H1 (cell line): Measurements from ENCODE around the gene SLC22A13. TPM values are rescaled to one million over a fixed set of nuclear protein-coding genes. Genes with fewer than 3 reads are reported as not detected.

Source experiments
- CTCF ChIP-seq, 3 experiments: IDR thresholded peaks; 1 replicate in 2 of 3; 2 replicates in 1 of 3; pipeline versions ENCODE4 v1.5.1 to v1.6.1; 2011; ENCODE audit warnings: low read length in 3 of 3, mild to moderate bottlenecking in 3 of 3, inconsistent platforms in 2 of 3, low read depth in 1 of 3, moderate library complexity in 1 of 3; ENCODE audit not compliant: insufficient read depth in 1 of 3; ENCODE audit errors: control extremely low read depth in 1 of 3
- GTF2F1 ChIP-seq: IDR thresholded peaks from 2 replicates; pipeline ENCODE4 v1.6.1; 2012; ENCODE audit warnings: low read depth, low read length, improper control_type of control experiment, borderline replicate concordance
- KDM1A ChIP-seq: fragments of 200-600, 300-600 bp; sonication (generic); IDR thresholded peaks from 2 replicates; pipeline ENCODE4 v1.7.1; 2016; ENCODE audit warnings: mild to moderate bottlenecking, low read length, borderline replicate concordance
- MAFK ChIP-seq: IDR thresholded peaks from 2 replicates; pipeline ENCODE4 v1.6.1; 2012; ENCODE audit warnings: low read depth, mild to moderate bottlenecking, improper control_type of control experiment, low read length
- RNF2 ChIP-seq: fragments of 200-900, 300-1000 bp; sonication (generic); IDR thresholded peaks from 2 replicates; pipeline ENCODE4 v1.7.1; 2016; ENCODE audit warnings: borderline replicate concordance, low read depth, mild to moderate bottlenecking, antibody characterized with exemption, low read length; ENCODE audit not compliant: poor library complexity, severe bottlenecking; ENCODE audit errors: missing control alignments
- SUZ12 ChIP-seq: fragments of 200-600 bp; sonication (generic); IDR thresholded peaks from 2 replicates; pipeline ENCODE4 v1.6.1; 2012; ENCODE audit warnings: mild to moderate bottlenecking, inconsistent platforms, low read length, moderate library complexity, mixed read lengths
- polyA plus RNA-seq, 7 experiments: library from polyadenylated mRNA; depleted of rRNA in 3 of 7; stranded (reverse) in 5 of 7; unstranded in 2 of 7; fragments of >200 nt in 5 of 7; fragments of 200-250 nt in 2 of 7; gene quantifications; 1 replicate in 5 of 7; 2 replicates in 1 of 7; 4 replicates in 1 of 7; pipeline versions ENCODE4 v1.2.1 to v1.2.3, GENCODE V29; 2011 to 2013; ENCODE audit warnings: missing spikeins in 2 of 7, mixed read lengths in 2 of 7
- total RNA-seq: library from RNA; stranded (reverse); fragmentation: NEBNext Ultra II Directional; extraction: Animal tissue kit (Norgen Biotek cat#: 25700); gene quantifications from 2 replicates; pipeline ENCODE4 v1.2.1, GENCODE V29; 2021
- TF ChIP-seq, protein P1 (sequence below): fragments of 300-600 bp; sonication (generic); IDR thresholded peaks from 2 replicates; pipeline ENCODE4 v1.7.1; 2012; ENCODE audit warnings: low read length, moderate library complexity, mild to moderate bottlenecking, inconsistent platforms; ENCODE audit not compliant: insufficient replicate concordance

Gene SLC22A13
- total and polyA plus RNA-seq, 2 of the 8 experiments (the other 6 are each of a cell fraction or from before 2014, with no cell fraction given) = 0.05 to 0.41 TPM

GRCh38 chr3:38219609-38220197 lies 45.9 kb upstream of the SLC22A13 start (continued):
- TF ChIP-seq KDM1A (no peak), RNF2 (no peak), MAFK (no peak), CTCF (IDR thresholded peaks at IDR 0.05; ENCODE audit: control extremely low read depth in 1 of 3, insufficient read depth in 1 of 3, low read depth in 1 of 3, low read length in 3 of 3) (no peak), GTF2F1 (no peak), SUZ12 (no peak)
- TF ChIP-seq, protein P1, sequence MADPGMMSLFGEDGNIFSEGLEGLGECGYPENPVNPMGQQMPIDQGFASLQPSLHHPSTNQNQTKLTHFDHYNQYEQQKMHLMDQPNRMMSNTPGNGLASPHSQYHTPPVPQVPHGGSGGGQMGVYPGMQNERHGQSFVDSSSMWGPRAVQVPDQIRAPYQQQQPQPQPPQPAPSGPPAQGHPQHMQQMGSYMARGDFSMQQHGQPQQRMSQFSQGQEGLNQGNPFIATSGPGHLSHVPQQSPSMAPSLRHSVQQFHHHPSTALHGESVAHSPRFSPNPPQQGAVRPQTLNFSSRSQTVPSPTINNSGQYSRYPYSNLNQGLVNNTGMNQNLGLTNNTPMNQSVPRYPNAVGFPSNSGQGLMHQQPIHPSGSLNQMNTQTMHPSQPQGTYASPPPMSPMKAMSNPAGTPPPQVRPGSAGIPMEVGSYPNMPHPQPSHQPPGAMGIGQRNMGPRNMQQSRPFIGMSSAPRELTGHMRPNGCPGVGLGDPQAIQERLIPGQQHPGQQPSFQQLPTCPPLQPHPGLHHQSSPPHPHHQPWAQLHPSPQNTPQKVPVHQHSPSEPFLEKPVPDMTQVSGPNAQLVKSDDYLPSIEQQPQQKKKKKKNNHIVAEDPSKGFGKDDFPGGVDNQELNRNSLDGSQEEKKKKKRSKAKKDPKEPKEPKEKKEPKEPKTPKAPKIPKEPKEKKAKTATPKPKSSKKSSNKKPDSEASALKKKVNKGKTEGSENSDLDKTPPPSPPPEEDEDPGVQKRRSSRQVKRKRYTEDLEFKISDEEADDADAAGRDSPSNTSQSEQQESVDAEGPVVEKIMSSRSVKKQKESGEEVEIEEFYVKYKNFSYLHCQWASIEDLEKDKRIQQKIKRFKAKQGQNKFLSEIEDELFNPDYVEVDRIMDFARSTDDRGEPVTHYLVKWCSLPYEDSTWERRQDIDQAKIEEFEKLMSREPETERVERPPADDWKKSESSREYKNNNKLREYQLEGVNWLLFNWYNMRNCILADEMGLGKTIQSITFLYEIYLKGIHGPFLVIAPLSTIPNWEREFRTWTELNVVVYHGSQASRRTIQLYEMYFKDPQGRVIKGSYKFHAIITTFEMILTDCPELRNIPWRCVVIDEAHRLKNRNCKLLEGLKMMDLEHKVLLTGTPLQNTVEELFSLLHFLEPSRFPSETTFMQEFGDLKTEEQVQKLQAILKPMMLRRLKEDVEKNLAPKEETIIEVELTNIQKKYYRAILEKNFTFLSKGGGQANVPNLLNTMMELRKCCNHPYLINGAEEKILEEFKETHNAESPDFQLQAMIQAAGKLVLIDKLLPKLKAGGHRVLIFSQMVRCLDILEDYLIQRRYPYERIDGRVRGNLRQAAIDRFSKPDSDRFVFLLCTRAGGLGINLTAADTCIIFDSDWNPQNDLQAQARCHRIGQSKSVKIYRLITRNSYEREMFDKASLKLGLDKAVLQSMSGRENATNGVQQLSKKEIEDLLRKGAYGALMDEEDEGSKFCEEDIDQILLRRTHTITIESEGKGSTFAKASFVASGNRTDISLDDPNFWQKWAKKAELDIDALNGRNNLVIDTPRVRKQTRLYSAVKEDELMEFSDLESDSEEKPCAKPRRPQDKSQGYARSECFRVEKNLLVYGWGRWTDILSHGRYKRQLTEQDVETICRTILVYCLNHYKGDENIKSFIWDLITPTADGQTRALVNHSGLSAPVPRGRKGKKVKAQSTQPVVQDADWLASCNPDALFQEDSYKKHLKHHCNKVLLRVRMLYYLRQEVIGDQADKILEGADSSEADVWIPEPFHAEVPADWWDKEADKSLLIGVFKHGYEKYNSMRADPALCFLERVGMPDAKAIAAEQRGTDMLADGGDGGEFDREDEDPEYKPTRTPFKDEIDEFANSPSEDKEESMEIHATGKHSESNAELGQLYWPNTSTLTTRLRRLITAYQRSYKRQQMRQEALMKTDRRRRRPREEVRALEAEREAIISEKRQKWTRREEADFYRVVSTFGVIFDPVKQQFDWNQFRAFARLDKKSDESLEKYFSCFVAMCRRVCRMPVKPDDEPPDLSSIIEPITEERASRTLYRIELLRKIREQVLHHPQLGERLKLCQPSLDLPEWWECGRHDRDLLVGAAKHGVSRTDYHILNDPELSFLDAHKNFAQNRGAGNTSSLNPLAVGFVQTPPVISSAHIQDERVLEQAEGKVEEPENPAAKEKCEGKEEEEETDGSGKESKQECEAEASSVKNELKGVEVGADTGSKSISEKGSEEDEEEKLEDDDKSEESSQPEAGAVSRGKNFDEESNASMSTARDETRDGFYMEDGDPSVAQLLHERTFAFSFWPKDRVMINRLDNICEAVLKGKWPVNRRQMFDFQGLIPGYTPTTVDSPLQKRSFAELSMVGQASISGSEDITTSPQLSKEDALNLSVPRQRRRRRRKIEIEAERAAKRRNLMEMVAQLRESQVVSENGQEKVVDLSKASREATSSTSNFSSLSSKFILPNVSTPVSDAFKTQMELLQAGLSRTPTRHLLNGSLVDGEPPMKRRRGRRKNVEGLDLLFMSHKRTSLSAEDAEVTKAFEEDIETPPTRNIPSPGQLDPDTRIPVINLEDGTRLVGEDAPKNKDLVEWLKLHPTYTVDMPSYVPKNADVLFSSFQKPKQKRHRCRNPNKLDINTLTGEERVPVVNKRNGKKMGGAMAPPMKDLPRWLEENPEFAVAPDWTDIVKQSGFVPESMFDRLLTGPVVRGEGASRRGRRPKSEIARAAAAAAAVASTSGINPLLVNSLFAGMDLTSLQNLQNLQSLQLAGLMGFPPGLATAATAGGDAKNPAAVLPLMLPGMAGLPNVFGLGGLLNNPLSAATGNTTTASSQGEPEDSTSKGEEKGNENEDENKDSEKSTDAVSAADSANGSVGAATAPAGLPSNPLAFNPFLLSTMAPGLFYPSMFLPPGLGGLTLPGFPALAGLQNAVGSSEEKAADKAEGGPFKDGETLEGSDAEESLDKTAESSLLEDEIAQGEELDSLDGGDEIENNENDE = no peak
